Measurements from ENCODE around the gene TSHZ2. TPM values are rescaled to one million over a fixed set of nuclear protein-coding genes. Genes with fewer than 3 reads are reported as not detected.

Gene TSHZ2
- total and polyA plus RNA-seq, 3 donors from 2014 or later, result 13.0 to 41.9 (median 40.4) TPM

- no peaks in the 10 kb centered on the region for H3K36me3 ChIP-seq (ENCODE audit: low read depth, missing control alignments)
- 81 to 98% methylated on average over 2 of the region's 2 CpGs for WGBS, 2 donors
- no peaks in the 10 kb centered on the region for H3K27me3 ChIP-seq
- no peaks in the 10 kb centered on the region for H3K4me1 ChIP-seq
- no peak overlapping the region for H3K4me3 ChIP-seq
- TF ChIP-seq CTCF (IDR thresholded peaks at IDR 0.05) (no peak), POLR2A (IDR thresholded peaks at IDR 0.05) (no peak)
- intact Hi-C loops (cut with DNase I; ENCODE audit: low total_unique reads), result no loop called here
- H3K27ac ChIP-seq, result no peak overlapping the region
- no peak for DNase-seq
- no peaks in the 10 kb centered on the region for H3K9me3 ChIP-seq
These were observed 43.9 kb downstream of the TSHZ2 start for GRCh38 chr20:53016071-53016470.

- TF ChIP-seq POLR2A (IDR thresholded peaks at IDR 0.05) (no peak), CTCF (IDR thresholded peaks at IDR 0.05) (no peak)
- Histone ChIP-seq H3K36me3 (ENCODE audit: low read depth, missing control alignments) (no peaks in the 10 kb centered on the region), H3K27ac (no peak overlapping the region), H3K27me3 (no peaks in the 10 kb centered on the region), H3K4me1 (no peaks in the 10 kb centered on the region), H3K4me3 (no peak overlapping the region), H3K9me3 (no peaks in the 10 kb centered on the region)
- no peak for DNase-seq
- 92 to 95% methylated on average over 5 of the region's 5 CpGs for WGBS, 2 donors
- intact Hi-C loops (cut with DNase I; ENCODE audit: low total_unique reads), result no loop called here
These were observed 44.4 kb downstream of the TSHZ2 start for GRCh38 chr20:53016534-53017042.

- no peak for DNase-seq
- Histone ChIP-seq H3K27me3 (no peaks in the 10 kb centered on the region), H3K4me3 (no peak overlapping the region), H3K4me1 (no peaks in the 10 kb centered on the region), H3K9me3 (no peaks in the 10 kb centered on the region), H3K36me3 (ENCODE audit: low read depth, missing control alignments) (no peaks in the 10 kb centered on the region), H3K27ac (no peak overlapping the region)
- WGBS, 2 donors, result 91% methylated on average over 4 of the region's 4 CpGs
- TF ChIP-seq POLR2A (IDR thresholded peaks at IDR 0.05) (no peak), CTCF (IDR thresholded peaks at IDR 0.05) (no peak)
- intact Hi-C loops (cut with DNase I; ENCODE audit: low total_unique reads), result no loop called here
These were observed 45.0 kb downstream of the TSHZ2 start for GRCh38 chr20:53017206-53017605.

GRCh38 chr20:53019464-53019863, 47.3 kb downstream of the TSHZ2 start:
- whole genome bisulfite sequencing, 2 donors, result 86% methylated on average over 6 of the region's 6 CpGs
- Histone ChIP-seq H3K27ac (no peak overlapping the region), H3K36me3 (ENCODE audit: low read depth, missing control alignments) (no peaks in the 10 kb centered on the region), H3K27me3 (no peaks in the 10 kb centered on the region), H3K4me1 (no peaks in the 10 kb centered on the region), H3K9me3 (no peaks in the 10 kb centered on the region), H3K4me3 (no peak overlapping the region)
- intact Hi-C loops (cut with DNase I; ENCODE audit: low total_unique reads), result no loop called here
- DNase-seq, result no peak
- TF ChIP-seq POLR2A (IDR thresholded peaks at IDR 0.05), result no peak
- TF ChIP-seq CTCF (IDR thresholded peaks at IDR 0.05), result no peak

- WGBS, 2 donors, result 68 to 69% methylated on average over 4 of the region's 4 CpGs
- TF ChIP-seq POLR2A (IDR thresholded peaks at IDR 0.05), result no peak
- TF ChIP-seq CTCF (IDR thresholded peaks at IDR 0.05), result no peak
- no peak for DNase-seq
- Histone ChIP-seq H3K9me3 (no peaks in the 10 kb centered on the region), H3K4me1 (no peaks in the 10 kb centered on the region), H3K27ac (no peak overlapping the region), H3K27me3 (no peaks in the 10 kb centered on the region), H3K36me3 (ENCODE audit: low read depth, missing control alignments) (no peaks in the 10 kb centered on the region), H3K4me3 (no peak overlapping the region)
- intact Hi-C loops (cut with DNase I; ENCODE audit: low total_unique reads), result no loop called here
These were observed 48.2 kb downstream of the TSHZ2 start for GRCh38 chr20:53020376-53020775.

All from testis (tissue), 3 donors.